Head of caudate nucleus (tissue), 42 donors: ENCODE results near the gene CACNA2D3.

Experiments used
- DNase-seq, 42 donors: peaks; one replicate each; pipeline versions ENCODE4 v3.0.0 to v3.0.0-alpha.2; 2020 to 2021; ENCODE audit warnings: mixed read lengths in 7 of 42
- intact Hi-C: fragments of 100-400 bp; cut with DNase I; formaldehyde crosslinking; loops from one replicate; pipeline ENCODE4 v1.15.0; 2022

The CACNA2D3 gene

GRCh38 chr3:54123776-54124196 is 1.4 kb downstream of the CACNA2D3 start:
- DNase-seq, result peak in 2 of 42 donors; percentile 32 to 48
- intact Hi-C loops, result no loop called here

- peak in 1 of 42 donors; percentile 30 for DNase-seq
- intact Hi-C loops, result no loop called here
Measured at GRCh38 chr3:54125300-54125699, 2.9 kb downstream of the CACNA2D3 start.

- peak in 13 of 42 donors; percentile 30 to 65 (median 48) for DNase-seq
- intact Hi-C loops, result no loop called here
Measured at GRCh38 chr3:54126551-54126950, 4.2 kb downstream of the CACNA2D3 start.

GRCh38 chr3:54127499-54128056 is 5.2 kb downstream of the CACNA2D3 start:
- peak in 2 of 42 donors; percentile 22 to 40 for DNase-seq
- intact Hi-C loops, result no loop called here

- peak in 1 of 42 donors; percentile 39 for DNase-seq
- intact Hi-C loops, result no loop called here
Measured at GRCh38 chr3:54131026-54131605, 8.8 kb downstream of the CACNA2D3 start.

GRCh38 chr3:54131890-54132289 is 9.5 kb downstream of the CACNA2D3 start:
- intact Hi-C loops, result no loop called here
- peak in 1 of 42 donors; percentile 18 for DNase-seq

- intact Hi-C loops, result no loop called here
- peak in 1 of 42 donors; percentile 24 for DNase-seq
Measured at GRCh38 chr3:54132685-54133084, 10.3 kb downstream of the CACNA2D3 start.

- peak in 1 of 42 donors; percentile 31 for DNase-seq
- intact Hi-C loops, result no loop called here
Measured at GRCh38 chr3:54133196-54133595, 10.8 kb downstream of the CACNA2D3 start.

- intact Hi-C loops, result no loop called here
- DNase-seq, result peak in 2 of 42 donors; percentile 34 to 39
Measured at GRCh38 chr3:54134155-54134554, 11.8 kb downstream of the CACNA2D3 start.

- intact Hi-C loops, result no loop called here
Measured at GRCh38 chr3:54134713-54135112, 12.4 kb downstream of the CACNA2D3 start.

GRCh38 chr3:54137311-54137710 is 15.0 kb downstream of the CACNA2D3 start:
- intact Hi-C loops, result no loop called here
- DNase-seq, result no peak

More at GRCh38 chr3:54134713-54135112, 12.4 kb downstream of the CACNA2D3 start:
- peak in 33 of 42 donors; percentile 37 to 84 (median 62) for DNase-seq

GRCh38 chr3:54138937-54139547 is 16.7 kb downstream of the CACNA2D3 start:
- intact Hi-C loops, result no loop called here

GRCh38 chr3:54139630-54140029 is 17.3 kb downstream of the CACNA2D3 start:
- DNase-seq, result no peak
- intact Hi-C loops, result no loop called here

More at GRCh38 chr3:54138937-54139547, 16.7 kb downstream of the CACNA2D3 start:
- DNase-seq, result no peak

- intact Hi-C loops, result no loop called here
- DNase-seq, result no peak
Measured at GRCh38 chr3:54144284-54144683, 21.9 kb downstream of the CACNA2D3 start.

GRCh38 chr3:54146506-54147239 is 24.3 kb downstream of the CACNA2D3 start:
- peak; percentile 39 to 86 (median 70) for DNase-seq
- intact Hi-C loops, result no loop called here

GRCh38 chr3:54150864-54151467 is 28.6 kb downstream of the CACNA2D3 start:
- intact Hi-C loops, result no loop called here
- DNase-seq, result no peak

- intact Hi-C loops, result no loop called here
- DNase-seq, result no peak
Measured at GRCh38 chr3:54153477-54153876, 31.1 kb downstream of the CACNA2D3 start.

GRCh38 chr3:54157860-54158259 is 35.5 kb downstream of the CACNA2D3 start:
- peak in 6 of 42 donors; percentile 34 to 68 (median 50) for DNase-seq
- intact Hi-C loops, result no loop called here

GRCh38 chr3:54159917-54160316 is 37.6 kb downstream of the CACNA2D3 start:
- no peak for DNase-seq
- intact Hi-C loops, result no loop called here
